ENCODE results near the gene ATG2A.
A peak's percentile ranks its signal among the peaks of the same experiment; 100 is the strongest.

Gene ATG2A

GRCh38 chr11:64867748-64868462 is 49.1 kb downstream of the ATG2A start:
- DNase-seq = no peak

DNA sequence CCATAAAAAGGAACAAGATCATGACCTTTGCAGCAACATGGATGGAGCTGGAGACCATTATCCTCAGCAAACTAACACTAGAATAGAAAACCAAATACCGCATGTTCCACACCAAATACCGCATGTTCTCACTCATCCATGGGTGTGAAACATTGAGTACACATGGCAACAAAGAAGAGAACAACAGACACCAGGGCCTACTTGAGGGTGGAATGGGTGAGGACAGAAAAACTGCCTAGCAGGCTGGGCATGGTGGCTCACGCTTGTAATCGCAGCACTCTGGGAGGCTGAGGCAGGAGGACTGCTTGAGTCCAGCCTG is 50.9 kb downstream of the ATG2A start:
- no peak for DNase-seq

GRCh38 chr11:64865286-64866172 is 51.5 kb downstream of the ATG2A start:
- no peak for DNase-seq

GRCh38 chr11:64864473-64865285 is 52.3 kb downstream of the ATG2A start:
- DNase-seq = no peak

GRCh38 chr11:64864135-64864472 is 52.9 kb downstream of the ATG2A start:
- DNase-seq = no peak

GRCh38 chr11:64863391-64864060 is 53.5 kb downstream of the ATG2A start:
- peak; percentile 47 to 59 for DNase-seq

DNA sequence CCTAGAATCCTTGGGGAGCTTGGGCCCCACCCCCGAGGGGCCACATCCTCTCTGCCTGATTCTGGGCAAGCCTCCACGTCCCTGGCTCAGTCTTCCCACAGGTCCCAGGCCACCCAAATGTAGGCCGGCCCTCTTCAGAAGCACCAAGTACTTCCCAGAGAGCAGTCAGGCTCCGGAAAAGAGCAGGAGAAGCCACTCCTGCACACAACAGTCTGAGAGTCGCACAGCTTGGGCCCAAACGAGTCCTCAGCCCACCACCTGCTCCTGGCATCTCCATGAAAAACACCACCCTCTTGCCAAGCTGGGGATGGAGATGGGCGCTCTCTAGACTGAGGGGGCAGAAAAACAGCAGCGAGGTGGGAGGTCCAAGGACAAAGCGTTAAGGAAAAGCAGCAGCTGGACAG is 54.0 kb downstream of the ATG2A start:
- DNase-seq = peak in 1 of 2 experiments; percentile 46

DNA sequence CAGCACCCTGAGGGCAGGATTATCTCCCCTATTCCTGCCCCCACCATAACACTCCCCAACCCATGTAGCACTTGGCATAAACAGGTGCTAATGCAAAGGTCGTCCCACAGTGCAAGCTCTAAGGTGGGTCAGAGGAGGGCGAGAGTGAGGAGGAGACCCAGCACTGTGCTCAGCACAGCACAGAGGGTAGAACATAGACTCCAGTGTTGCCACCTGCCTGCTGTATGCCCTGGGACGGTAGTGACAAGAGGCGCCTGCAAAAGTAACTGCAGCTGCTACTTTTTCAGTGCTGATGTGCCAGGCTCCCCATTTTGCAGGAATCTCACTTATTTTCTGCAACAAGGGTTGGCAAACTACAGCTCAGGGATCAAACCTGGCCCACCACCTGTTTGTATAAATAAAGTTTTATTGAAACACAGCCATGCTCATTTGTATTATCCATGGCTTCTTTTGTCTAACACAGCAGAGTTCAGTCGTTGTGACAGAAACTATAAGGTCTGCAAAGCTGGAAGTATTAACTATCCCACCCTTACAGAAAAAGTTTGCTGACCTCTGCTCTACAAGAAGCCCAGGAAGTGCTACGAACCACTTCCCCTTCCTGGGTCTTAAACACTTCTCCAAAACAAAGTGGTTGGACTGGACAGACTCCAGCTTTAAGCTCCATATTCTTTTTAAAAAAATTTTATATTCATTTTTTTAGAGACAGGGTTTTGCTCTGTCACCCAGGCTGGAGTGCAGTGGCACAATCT is 55.6 kb downstream of the ATG2A start:
- no peak for DNase-seq

DNA sequence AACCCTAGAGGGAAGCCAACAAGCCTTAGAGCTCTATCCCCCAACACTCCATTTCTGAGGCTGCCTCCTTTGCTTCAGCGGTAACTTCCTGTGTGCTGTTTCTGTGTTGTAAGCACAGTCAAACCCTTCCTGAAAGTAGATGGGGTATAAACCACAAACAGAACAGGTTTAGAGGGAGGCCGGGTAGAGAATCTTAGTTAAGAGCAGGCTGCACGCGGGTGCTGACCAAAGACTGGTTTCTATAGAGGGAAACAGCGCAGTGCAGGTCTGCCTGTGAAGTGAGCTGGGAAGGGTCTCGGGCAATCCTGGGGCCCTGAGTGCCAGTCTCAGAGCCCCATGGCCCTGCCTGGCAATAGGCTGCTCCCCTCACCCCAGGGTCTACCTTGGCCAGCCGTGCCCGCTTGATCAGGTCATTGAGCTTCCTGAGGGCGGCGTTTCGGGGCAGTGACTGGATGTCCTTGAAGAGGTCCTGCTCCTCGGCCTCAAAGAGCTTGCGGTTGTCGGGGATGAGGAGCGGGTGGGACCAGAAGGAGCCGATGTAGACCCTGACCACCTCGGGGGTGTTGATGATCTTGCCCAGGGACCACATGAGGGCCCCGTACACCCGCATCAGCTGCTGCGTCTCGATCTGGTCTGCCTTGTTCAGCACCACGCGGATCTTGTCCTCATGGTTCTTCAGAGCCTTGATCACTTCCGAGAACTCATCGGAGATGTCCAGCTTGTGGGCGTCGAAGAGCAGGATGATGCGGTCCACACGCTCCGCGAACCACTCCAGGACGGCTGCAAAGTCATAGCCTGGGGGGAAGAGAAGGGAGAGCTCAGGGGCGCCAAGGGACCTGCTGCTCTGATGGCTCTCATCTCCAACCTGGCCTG is 57.2 kb downstream of the ATG2A start:
- no peak for DNase-seq

DNA sequence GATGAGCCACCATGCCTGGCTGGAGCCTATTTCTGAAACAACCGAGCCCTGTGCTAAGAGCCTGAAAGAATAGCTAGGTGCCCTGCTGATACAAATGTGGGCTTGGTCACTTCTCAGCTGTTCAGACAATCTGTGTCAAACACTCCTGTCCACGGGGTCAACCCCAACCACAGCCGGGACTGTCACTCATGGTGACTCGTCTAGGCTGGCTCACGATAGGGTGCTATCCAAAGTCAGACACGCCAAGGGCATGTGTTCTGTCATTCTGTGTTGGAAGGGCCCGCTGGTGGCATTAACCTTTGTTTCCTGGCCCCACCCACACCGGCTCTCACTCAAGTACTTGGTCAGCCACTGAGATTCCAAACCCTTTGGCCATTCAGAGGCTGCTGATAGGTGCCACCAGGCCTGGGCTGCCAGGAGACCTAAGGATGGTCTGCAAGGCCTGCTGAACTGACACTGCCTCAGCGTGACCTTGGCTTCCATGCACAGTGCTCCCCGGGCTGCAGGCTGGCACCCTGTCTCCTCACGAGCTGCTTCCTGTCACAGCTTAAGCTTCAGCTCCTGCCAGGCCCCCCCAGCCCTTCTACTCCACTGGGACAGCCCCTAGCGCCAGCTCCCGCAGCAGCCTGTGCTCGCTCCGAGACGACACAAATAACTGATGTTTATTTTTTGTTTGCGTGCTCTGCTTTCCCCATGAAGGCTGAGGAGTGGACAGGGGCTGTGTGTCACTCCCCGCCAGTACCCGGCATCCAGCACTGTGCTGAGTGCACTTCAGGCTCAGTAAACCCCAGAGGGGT is 58.3 kb downstream of the ATG2A start:
- DNase-seq = no peak

- DNase-seq = no peak
Observed at GRCh38 chr11:64857485-64857884, 59.5 kb downstream of the ATG2A start.

DNA sequence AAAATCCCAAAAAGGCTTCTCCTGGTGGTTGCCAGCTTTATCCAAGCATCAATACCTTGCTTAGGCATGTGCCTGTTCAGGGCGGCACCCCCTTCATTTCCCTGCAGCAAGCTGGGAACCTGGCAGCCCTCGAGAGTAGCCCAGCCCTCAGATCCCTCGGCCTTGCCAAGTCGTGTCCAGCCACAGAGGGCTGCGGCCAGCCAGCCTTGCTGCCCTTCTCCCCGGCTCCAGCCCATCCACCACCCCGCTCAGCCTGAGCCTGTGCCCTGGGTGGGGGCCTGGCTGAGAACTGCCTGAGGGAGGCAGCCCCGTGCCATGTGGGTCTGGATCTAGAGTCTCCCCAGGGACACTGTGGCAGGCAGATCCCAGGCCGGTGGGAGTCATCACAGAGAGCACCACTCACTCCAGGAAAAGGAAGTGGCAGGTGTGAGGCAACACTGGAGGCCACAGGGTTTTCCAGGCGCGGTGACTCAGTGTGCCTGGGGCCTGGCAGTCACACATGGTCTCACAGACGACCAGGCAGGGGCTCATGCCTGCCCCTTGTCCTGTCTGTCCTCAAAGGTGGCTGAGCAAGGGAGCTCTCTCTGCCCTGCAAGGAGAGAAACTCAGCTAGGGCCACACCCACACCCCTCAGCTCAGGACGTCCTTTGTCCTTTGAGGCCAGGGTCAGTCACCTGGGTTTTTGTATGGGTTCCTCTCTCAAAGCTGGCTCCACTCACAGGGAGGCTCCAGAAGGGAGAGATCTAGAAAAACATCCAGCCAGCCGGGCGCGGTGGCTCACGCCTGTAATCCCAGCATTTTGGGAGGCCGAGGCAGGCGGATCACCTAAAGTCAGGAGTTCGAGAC is 60.4 kb downstream of the ATG2A start:
- DNase-seq = no peak

DNA sequence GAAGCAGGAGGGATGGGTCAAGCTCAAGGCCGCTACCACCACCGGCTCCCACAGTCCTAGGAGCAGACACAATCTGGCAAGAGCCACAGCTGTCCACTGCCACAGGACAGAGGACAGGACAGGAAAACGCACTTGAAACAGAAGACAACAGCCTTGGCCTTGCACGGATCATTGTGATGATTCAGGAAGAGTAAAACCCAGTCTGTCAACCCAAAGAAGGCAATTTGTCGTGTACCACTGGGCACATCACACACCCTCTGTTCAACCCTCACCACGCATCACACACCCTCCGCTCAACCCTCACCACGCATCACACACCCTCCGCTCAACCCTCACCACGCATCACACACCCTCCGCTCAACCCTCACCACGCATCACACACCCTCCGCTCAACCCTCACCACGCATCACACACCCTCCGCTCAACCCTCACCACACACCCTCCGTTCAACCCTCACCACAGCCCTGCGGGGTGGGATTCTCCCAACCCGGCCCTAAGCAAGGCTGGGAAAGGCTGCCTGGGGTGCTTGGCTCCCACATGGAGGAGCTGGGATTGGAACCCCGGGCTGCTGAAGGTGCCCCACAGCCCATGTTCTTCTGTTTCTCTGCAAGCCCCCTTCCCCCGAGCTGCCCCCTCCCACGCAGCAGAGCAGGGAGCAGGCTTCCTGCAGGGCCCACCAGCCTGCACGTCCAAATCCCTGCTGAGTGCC is 61.3 kb downstream of the ATG2A start:
- DNase-seq = no peak

- DNase-seq = no peak
Observed at GRCh38 chr11:64854534-64855502, 62.2 kb downstream of the ATG2A start.

- no peak for DNase-seq
Observed at GRCh38 chr11:64854157-64854533, 62.9 kb downstream of the ATG2A start.

- DNase-seq = no peak
Observed at GRCh38 chr11:64853709-64854108, 63.3 kb downstream of the ATG2A start.

DNA sequence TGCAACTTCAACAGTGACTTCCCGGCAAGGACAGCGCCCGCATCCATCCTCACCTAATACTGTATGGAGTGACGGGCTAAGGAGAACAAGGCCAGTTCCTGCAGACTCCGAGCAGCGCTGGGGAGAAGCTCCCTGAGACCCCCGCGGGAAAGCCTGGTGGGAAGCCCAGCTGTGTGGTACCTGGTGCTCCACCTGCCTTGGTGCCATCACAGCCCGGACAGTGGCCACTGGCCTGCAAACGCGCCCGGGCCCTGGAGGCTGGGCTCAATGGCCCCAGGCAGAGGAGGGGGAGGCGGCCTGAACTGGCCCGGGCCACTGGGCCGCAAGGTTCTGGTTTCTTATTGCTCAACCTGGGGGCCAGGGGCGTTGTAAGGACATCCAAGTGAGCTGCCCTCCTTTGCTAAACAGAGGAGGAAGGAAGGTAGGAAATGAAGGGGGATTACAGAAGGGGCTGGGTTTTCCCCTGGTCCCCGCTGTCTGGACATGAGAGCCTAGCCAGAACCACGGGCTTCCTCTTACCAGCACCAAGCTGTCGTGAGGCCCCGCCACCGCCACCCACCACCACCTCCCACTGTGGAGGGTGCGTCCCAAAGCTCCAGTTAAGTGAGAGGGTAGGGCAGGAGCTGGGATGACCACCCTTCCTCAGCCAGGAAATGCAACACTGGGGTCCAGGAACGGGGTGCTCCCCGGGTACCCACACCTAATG is 64.1 kb downstream of the ATG2A start:
- DNase-seq = no peak

Data from NCI-H524 (cell line).